GM10266 (cell line): ENCODE results near the gene CYP4F8.

Experiments
- DNase-seq: peaks from one replicate; pipeline ENCODE4 v3.0.0; 2012; ENCODE audit errors: extremely low spot score
- TF ChIP-seq, protein P1 (sequence below): IDR thresholded peaks from 2 replicates; pipeline ENCODE4 v1.5.1; 2012; ENCODE audit warnings: mild to moderate bottlenecking, low read depth; ENCODE audit not compliant: control insufficient read depth, insufficient read depth; ENCODE audit errors: missing control alignments

The CYP4F8 gene

DNA sequence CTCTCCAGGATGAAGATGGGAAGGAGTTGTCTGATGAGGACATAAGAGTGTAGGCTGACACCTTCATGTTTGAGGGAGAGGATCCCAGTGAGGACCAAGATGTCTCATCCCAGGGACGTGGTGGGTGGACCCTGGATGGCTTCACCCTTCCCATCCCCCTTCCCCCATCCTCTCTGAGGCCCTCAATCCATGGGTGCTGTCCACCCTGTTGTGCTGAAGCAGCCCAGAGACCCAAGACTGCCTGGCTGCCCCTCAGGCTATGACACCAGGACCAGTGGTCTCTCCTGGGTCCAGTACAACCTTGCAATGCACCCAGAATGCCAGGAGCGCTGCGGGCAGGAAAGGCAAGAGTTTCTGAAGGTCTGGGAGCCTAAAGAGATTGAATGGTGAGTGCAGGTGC lies 54.4 kb downstream of the CYP4F8 start:
- DNase-seq, result no peak
- TF ChIP-seq, protein P1, sequence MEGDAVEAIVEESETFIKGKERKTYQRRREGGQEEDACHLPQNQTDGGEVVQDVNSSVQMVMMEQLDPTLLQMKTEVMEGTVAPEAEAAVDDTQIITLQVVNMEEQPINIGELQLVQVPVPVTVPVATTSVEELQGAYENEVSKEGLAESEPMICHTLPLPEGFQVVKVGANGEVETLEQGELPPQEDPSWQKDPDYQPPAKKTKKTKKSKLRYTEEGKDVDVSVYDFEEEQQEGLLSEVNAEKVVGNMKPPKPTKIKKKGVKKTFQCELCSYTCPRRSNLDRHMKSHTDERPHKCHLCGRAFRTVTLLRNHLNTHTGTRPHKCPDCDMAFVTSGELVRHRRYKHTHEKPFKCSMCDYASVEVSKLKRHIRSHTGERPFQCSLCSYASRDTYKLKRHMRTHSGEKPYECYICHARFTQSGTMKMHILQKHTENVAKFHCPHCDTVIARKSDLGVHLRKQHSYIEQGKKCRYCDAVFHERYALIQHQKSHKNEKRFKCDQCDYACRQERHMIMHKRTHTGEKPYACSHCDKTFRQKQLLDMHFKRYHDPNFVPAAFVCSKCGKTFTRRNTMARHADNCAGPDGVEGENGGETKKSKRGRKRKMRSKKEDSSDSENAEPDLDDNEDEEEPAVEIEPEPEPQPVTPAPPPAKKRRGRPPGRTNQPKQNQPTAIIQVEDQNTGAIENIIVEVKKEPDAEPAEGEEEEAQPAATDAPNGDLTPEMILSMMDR, result no peak

DNA sequence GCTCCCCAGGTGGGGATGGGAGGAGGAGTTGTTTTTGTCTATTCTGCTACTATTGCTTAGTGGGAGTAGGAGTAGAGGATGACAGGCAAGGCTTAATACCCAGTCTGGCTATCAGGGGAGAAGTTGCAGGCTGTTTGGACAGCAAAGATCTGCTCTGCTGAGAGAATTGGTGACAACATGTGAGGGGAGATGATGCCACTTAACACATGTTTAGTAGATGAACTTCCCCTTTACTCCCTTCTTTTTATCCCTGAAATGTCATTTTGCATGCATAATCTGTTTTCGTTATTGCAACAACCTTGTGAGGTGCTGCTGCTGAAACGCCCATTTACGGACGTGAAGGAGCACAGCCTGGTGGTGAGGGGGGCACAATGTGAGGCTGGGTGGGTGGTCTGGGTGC lies 54.9 kb downstream of the CYP4F8 start:
- TF ChIP-seq, protein P1, result no peak
- DNase-seq, result no peak

DNA sequence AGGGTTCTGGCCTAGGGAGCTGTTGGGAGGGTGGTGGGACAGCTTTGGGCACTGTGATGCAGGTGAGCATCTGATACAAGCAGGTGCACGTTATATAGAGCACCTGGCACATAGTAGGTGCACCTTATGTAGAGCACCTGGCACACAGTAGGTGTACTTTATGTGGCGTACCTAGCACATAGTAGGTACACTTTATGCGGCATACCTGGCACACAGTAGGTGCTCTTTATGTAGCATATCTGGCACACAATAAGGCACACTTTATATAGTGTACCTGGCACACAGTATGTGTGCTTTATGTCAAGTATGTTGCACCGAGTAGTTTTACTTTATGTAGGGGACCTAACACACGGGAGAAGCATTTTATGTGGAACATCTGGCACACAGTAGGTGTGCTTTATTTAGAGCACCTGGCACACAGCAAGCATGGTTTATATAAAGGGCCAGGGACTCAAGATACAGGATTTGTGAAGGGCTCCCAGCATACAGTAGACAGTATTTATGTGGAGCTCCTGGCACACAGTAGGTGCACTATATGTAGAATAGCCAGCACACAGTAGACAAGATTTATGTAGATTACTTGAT lies 56.3 kb downstream of the CYP4F8 start:
- TF ChIP-seq, protein P1, result no peak
- no peak for DNase-seq

DNA sequence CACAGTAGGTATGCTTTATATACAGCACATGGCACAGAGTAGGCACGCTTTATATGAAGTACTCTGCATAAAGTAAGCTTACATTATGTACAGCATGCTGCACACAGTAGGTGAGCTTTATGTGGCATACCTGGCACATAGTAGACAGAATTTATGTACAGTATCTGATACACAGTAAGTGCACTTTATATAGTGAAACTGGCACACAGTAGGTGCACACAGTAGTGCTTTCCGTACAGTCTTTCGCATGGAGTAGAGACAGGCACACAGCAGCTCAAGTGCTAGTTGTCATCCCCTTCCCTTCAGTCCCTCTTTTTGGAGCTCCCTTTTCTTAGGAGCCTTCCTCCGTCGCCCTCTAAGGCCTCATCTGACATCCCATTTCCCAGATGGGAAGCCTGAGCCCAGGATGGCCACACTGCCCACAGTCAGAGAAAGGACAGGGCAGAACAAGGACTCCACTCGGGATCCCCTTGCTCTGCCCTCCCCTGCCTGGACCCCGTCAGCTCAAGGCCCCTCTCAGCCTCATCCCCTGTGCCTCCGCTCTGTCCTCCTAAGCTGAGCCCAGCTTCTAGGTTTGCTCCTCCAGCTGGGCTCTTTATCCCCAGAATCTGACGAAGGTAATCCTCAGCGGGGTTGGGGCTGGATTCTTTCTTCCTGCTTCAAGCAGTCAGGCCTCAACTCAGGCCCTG lies 57.0 kb downstream of the CYP4F8 start:
- DNase-seq, result no peak
- TF ChIP-seq, protein P1, result no peak

DNA sequence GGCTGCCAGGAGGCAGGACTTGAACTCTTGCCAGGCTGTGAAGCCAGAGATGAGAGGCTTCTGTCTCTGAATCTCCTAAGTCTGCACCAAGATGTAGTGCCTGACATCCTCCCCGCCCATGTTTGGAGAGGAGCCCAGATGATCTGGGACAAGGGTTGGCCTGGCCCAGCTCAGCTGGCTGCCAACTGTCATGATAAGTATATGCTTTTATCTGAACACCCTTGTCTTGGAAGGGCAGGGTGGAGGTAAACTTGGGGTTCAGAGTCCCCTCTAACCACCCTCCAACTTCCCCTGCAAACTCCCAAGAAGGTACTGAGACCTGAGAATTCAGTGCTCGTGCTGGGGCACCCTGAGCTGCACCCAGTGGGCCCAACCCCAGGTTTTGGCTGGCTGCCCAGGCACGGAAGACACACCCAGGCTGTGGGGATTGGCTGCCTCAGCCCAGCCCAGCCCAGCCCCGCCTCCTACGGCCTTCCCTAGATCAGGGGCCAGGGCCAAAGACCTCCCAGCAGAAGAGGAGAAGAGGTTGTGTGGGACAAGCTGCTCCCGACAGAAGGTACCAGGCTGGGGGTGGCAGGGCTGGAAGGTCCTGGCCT lies 57.7 kb downstream of the CYP4F8 start, which contains the start of gene CYP4F12:
CYP4F12 (plus strand) TSS at position 508 of the 596 bp plus-strand sequence. CDS start 443 bp downstream, outside the sequence.
- TF ChIP-seq, protein P1, result no peak
- no peak for DNase-seq

DNA sequence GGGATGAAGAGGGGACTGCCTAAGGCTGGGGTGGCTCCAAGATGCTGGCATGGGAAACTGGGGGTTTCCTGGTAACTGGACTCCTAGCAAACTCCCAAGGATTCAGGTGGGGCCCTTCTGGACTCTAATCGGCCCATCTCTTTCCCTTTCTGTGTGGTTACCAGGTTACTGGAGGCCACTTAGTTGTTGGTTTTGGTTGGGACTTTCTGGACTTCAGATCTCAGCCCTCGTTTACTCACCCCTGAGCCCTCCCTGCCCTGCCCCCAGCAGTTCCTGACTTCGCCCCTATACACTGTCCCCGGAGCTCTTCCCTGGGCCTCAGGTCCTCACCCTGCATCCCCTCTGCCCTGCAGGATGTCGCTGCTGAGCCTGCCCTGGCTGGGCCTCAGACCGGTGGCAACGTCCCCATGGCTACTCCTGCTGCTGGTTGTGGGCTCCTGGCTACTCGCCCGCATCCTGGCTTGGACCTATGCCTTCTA lies 58.2 kb downstream of the CYP4F8 start:
- TF ChIP-seq, protein P1, result no peak
- DNase-seq, result no peak

DNA sequence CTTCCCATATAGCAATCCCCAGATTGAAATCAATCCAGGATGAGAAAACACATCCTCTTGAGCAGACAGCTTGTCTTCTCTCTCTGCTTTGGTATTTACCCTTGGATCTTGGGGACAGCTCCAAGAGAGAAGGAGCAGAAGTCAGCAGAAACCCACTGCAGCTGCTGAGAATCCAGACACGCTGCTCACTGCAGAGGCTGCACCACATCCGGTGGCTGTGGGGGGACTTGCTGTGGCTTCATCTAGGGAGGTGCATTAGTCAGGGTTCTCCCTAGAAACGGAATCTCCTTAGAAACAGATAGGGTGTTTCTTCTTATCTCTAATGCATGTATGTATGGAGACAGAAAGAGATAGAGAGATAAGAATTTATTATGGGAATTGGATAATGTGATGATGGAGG lies 60.5 kb downstream of the CYP4F8 start:
- no peak for DNase-seq
- TF ChIP-seq, protein P1, result no peak
